NCI-H2227 treated with DMSO at 0.1 percent for 48 hours (cell line): Measurements from ENCODE around the gene SULT2B1.
"Not testable (repeated sequence)": the region's sequence is repeated elsewhere in the genome, so short reads cannot be mapped to it uniquely, and the experiment has no call there.

Experiments
- DNase-seq: peaks from one replicate; lab custom pipeline; 2025; lab: John Stamatoyannopoulos, UW

The SULT2B1 gene

GRCh38 chr19:48558018-48558684, 6.2 kb downstream of the SULT2B1 start:
- no peak for DNase-seq

DNA sequence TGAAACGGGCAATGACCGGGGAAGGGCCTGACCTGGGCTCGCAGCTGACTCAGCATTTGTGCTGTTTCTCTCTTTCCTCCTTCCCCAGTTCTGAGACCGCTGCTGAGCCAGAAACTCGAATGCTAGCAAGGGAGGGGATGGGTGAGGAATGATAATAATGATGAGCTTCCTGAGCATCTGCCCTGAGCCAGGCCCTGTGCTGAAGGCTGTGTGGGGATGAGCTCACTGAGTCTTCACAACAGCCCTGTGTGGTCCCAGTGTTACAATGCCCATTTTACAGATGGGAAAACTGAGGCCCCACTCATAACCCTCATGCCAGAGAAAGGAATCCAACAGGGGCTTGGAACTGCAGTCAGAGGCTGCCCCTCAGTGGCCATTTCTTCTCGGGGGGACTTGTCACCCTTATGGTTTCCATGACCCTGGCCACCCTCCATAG, 8.1 kb downstream of the SULT2B1 start:
- no peak for DNase-seq

DNA sequence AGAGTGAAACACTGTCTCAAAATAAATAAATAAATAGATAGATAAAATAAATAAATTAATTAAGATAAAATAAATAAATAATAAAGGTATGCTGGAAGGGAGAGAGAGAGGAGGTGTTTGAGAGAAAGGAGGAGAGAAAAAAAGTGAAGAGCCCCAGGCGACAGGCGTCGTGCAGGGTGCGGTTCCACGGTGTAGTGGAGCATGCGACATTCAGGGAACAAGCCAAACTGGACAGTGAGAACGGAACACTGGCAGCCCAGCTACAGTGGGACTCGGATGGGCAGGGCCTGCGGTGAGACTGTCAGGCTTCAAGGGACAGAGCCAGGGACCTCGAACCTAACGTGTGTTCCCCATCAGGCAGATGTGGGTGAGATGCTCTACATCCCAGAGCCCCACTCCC, 9.4 kb downstream of the SULT2B1 start:
- DNase-seq: no peak

GRCh38 chr19:48565090-48565489, 13.1 kb downstream of the SULT2B1 start:
- no peak for DNase-seq

GRCh38 chr19:48568345-48568886, 16.4 kb downstream of the SULT2B1 start:
- DNase-seq: no peak

- no peak for DNase-seq
These were observed 17.8 kb downstream of the SULT2B1 start for GRCh38 chr19:48569814-48570213.

DNA sequence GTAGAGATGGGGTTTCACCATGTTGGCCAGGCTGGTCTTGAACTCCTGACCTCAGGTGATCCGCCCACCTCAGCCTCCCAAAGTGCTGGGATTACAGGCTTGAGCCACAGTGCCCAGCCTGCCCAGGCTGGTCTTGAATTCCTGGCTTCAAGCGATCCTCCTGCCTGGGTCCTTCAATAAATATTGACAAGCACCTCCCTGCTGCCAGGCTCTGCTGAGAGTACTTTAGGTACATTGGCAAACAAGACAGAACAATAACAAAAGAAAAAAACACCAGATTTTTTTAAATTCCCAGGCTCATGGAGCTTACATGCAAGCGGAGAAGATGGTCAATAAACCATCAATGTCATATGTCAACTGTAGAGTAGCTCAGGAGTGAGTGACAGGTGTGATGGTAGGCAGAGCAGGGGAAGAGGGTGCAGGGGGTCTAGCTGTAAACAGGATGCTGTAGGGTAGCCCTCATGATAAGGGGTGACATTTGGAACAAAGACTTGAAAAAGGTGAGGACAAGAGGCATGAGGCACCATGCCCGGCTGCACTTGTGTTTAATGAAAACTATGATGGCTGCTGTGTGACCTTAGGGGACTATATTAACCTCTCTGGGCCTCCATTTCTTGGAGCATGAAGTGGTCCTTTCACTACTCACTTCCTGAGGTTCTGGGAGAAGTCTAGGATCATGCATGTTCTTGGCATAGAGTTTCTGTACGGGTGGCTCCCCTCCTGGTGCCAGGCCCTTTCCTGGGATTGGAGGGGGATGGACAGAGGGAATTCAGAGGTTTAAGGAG, 19.6 kb downstream of the SULT2B1 start:
- DNase-seq: no peak

DNA sequence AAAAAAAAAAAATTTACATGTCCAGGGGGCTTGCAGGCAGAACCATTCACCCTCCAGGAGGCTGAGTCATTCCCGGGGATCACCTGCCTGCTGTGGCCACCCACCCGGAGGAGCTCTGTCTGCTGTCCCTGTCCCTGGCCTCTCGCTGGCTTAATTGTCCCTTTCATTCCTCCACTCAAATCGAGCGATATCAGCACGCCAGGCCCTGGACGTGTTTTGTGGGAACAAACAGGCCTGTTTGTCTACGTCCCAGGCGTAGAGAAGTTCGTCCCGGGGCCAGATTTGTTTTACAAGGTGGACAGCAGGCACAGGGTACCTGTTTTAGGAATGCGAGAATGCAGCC, 21.2 kb downstream of the SULT2B1 start:
- DNase-seq: no peak

DNA sequence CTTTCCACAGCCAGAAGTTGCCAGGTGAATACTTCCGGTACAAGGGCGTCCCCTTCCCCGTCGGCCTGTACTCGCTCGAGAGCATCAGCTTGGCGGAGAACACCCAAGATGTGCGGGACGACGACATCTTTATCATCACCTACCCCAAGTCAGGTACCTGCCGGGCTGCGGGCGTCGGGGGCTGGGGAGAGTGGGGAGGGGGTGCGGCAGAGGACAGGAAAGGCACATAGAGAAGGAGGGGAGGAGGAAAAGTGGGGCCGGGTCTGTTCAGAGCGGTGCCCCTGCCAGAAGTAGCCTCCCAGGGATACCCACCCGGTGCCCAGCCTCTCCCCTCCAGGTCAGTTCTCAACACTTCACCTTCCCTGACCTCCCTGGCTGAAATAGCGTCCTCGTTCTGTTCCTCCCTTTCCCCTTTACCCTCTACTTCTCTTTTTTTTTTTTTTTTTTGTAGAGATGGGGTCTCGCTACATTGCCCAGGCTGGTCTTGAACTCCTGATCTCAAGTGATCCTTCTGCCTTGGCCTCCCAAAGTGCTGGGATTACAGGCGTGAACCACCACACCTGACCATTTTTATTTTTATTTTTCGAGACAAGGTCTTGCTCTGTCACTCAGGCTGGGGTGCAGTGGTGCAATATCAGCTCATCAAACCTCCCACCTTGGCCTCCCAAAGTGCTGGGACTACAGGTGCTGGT, 24.1 kb downstream of the SULT2B1 start:
- DNase-seq: no peak

- DNase-seq: not testable (repeated sequence)
These were observed 25.9 kb downstream of the SULT2B1 start for GRCh38 chr19:48577908-48578307.

- DNase-seq: no peak
These were observed 26.9 kb downstream of the SULT2B1 start for GRCh38 chr19:48578891-48579290.

- no peak for DNase-seq
These were observed 30.2 kb downstream of the SULT2B1 start for GRCh38 chr19:48582168-48582567.

GRCh38 chr19:48587387-48587786, 35.4 kb downstream of the SULT2B1 start:
- no peak for DNase-seq

DNA sequence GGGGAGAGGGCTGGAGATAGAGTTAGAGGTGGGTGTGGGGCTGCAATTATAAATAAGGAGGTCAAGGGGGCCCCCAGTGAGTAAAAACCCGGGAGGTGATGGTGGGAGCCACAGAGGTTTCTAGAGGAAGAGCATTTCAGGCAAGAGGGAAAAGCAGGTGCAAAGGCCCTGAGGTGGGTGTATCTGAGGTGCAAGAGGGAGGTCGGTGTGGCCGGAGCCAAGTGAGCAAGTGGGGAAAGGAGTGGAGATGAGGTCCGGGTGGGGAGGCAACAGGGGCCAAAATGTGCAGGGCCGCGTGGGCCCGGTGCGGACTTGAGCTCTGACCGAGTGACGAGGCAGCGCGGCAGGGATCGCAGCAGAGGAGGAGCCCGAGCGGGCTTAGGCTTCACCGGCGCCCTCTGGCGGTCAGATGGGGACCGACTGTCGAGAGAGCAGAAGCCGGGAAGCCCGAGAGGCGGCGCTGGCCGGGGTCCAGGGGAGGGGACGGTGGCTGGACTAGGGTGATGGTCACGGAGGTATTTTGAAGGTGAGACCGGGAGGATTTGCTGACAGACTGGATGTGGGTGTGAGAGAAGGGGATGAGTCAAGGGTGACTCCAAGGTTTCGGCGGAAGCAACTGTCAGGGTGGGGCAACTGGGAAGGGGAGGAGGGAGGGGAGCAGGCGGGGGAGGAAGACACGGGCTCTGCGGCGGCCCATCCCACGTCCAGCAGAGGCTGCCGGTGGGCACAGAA, 36.9 kb downstream of the SULT2B1 start:
- peak; percentile 35 for DNase-seq

DNA sequence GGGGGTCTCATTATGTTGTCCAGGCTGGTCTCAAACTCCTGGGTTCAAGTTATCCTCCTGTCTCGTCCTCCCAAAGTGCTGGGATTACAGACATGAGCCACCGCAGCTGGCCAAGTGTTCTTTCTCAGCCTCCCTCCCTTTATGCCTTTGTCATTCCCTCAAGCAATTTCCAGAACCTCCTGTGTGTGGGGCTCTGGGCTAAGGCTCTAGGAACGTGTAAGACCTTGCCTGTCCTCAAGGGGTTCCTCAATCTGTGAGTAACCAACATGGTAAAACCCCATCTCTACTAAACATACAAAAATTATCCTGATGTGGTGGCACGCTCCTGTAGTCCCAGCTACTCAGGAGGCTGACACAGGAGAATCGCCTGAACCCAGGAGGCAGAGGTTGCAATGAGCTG, 39.0 kb downstream of the SULT2B1 start:
- no peak for DNase-seq

GRCh38 chr19:48595171-48595570, 43.2 kb downstream of the SULT2B1 start:
- no peak for DNase-seq

DNA sequence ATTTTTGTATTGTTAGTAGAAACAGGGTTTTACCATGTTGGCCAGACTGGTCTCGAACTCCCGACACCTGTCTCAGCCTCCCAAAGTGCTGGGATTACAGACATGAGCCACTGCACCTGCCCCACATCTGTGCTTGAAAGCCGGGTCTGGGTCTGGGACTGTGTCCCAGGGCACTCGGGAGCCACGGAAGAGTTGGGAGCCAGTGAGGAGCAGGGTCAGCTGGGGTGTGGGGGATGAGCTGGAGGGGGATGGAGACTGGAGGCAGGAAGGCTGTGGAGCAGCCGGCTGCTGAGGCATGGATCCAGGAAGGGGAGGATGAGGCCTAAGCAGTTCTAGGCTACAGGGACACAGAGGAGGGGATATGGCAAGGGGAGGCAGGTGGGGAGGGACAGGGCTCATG, 43.9 kb downstream of the SULT2B1 start:
- no peak for DNase-seq

DNA sequence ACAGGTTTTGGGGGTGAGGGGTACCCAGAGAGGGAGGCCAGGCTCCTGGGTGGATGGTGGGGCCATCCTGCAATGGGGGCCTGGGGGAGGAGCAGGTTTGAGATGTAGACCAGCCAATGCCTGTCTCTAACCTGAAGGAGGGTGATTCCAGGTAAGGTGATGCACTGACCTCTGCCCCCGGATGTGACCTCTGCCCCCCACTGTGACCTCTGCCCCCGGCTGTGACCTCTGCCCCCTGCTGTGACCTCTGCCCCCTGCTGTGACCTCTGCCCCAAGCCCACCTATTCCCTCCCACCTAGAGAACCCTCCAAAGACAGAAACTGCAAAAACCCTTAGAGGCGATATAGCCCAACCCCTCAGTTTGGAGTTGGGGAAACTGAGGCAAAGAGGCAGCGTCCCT, 44.3 kb downstream of the SULT2B1 start:
- DNase-seq: no peak

- DNase-seq: no peak
These were observed 44.9 kb downstream of the SULT2B1 start for GRCh38 chr19:48596679-48597465.

GRCh38 chr19:48598996-48599700, 47.2 kb downstream of the SULT2B1 start:
- no peak for DNase-seq
